ENCODE measurements around the gene MORF4L2.

Gene MORF4L2

GRCh38 chrX:103687696-103688201, 1.2 kb upstream of the MORF4L2 start:
- H3K9me3 Mint-ChIP-seq = no peaks in the 10 kb centered on the region
- H3K27me3 Mint-ChIP-seq (ENCODE audit: low read depth) = no peaks in the 10 kb centered on the region
- H3K4me3 Mint-ChIP-seq = no peak overlapping the region
- peaks cover 11% of the 10 kb centered on the region for H3K4me1 Mint-ChIP-seq
- no peak overlapping the region for H3K27ac Mint-ChIP-seq
- TF ChIP-seq CTCF (IDR thresholded peaks at IDR 0.05; ENCODE audit: unreplicated experiment in 3 of 3) = peak; percentile 50 to 65 (median 60)
- H3K36me3 Mint-ChIP-seq (ENCODE audit: low read depth) = peaks cover 16% of the 10 kb centered on the region

- Mint-ChIP-seq H3K36me3 (ENCODE audit: low read depth) (peaks cover 22% of the 10 kb centered on the region), H3K9me3 (no peaks in the 10 kb centered on the region), H3K4me3 (no peak overlapping the region), H3K4me1 (peaks cover 11% of the 10 kb centered on the region), H3K27ac (no peak overlapping the region), H3K27me3 (ENCODE audit: low read depth) (no peaks in the 10 kb centered on the region)
- TF ChIP-seq CTCF (IDR thresholded peaks at IDR 0.05; ENCODE audit: unreplicated experiment in 3 of 3) = peak; percentile 16 to 48 (median 47)
Measured at GRCh38 chrX:103687073-103687695, 685 bp upstream of the MORF4L2 start.

DNA sequence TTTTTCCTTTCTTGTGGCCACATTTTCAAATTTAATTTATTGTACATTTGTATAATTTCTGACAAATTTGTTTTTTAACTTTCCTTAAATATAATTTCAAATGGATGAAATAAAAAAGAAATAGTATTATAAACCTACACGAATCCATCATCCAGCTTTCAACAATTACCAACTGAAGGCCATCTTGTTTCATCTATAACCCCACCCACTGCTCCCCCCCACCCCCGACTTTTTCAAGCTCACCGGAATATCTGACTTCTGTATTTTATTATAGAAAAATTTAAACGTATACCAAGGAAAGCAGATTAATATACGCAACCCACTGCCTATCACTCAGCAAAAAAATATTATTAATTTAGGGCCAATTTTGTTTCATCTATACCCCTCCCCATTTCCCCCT, 1.1 kb downstream of the MORF4L2 start:
- Mint-ChIP-seq H3K4me1 (peaks cover 11% of the 10 kb centered on the region), H3K36me3 (ENCODE audit: low read depth) (peaks cover 35% of the 10 kb centered on the region), H3K9me3 (no peaks in the 10 kb centered on the region), H3K4me3 (no peak overlapping the region), H3K27me3 (ENCODE audit: low read depth) (no peaks in the 10 kb centered on the region), H3K27ac (no peak overlapping the region)
- no peak for TF ChIP-seq CTCF (IDR thresholded peaks at IDR 0.05; ENCODE audit: unreplicated experiment in 3 of 3)

DNA sequence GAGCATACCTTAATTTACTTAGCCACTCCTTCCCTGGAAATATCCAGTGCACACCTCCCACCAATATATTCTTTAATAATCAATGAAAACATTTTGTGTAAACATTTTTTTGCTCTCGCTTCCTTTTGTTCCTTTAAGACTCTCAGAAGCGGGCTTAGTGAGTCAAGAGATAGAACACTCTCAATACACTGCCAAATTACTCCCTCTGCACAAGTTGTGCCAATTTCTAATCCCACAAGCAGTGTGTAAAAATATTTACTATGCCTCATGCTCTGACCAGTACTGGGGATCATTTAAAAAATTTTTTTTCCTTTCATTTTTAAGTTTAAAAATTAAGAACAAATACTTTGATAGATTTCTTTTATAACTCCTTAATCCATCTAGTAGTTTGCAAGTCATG, 5.1 kb downstream of the MORF4L2 start:
- Mint-ChIP-seq H3K4me1 (peaks cover 29% of the 10 kb centered on the region), H3K4me3 (no peak overlapping the region), H3K36me3 (ENCODE audit: low read depth) (peaks cover 65% of the 10 kb centered on the region), H3K9me3 (no peaks in the 10 kb centered on the region), H3K27ac (no peak overlapping the region), H3K27me3 (ENCODE audit: low read depth) (no peaks in the 10 kb centered on the region)
- TF ChIP-seq CTCF (IDR thresholded peaks at IDR 0.05; ENCODE audit: unreplicated experiment in 3 of 3) = no peak

DNA sequence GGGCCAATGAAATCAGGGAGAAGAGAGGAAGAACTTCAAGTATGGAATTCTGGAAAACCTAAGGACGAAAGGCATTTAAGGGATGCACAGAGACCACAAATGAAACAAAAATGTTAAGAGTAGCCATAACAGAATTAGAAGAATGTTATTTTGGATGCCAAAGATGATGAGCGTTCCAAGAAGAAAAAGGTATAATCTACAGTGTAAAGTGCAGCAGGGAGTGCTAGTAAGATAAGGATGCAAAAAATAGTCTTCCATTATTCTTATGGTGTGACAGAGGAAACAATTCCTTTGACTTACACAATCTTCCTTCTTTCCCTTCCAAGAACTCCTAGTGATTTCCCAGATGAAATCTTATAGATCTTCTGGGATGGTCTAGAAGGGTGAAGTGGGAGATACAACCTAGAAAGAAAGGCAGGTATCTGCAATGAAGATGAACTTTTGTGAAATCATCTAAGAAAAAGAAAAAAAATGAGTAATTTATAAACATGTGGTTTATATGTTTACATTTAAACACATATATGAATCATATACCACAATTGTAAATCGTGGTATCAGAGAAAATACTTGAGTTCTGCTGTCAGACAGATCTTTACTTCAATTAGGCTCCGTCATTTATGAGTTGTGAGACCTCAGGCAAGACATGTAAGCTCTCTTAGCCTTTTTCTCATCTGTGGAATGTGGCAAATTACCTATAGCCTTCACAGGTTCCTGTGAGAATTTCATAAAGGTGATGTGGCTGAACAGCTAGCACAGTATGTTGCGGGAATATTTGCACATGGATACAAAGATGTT, 8.1 kb downstream of the MORF4L2 start:
- no peak overlapping the region for H3K27ac Mint-ChIP-seq
- H3K4me3 Mint-ChIP-seq = no peak overlapping the region
- peaks cover 68% of the 10 kb centered on the region for H3K36me3 Mint-ChIP-seq (ENCODE audit: low read depth)
- peaks cover 22% of the 10 kb centered on the region for H3K4me1 Mint-ChIP-seq
- no peak for TF ChIP-seq CTCF (IDR thresholded peaks at IDR 0.05; ENCODE audit: unreplicated experiment in 3 of 3)
- no peaks in the 10 kb centered on the region for H3K27me3 Mint-ChIP-seq (ENCODE audit: low read depth)
- H3K9me3 Mint-ChIP-seq = no peaks in the 10 kb centered on the region
